Neural cell (in vitro differentiated cells): Measurements from ENCODE around the gene SLC1A3. TPM values are rescaled to one million over a fixed set of nuclear protein-coding genes. Genes with fewer than 3 reads are reported as not detected.

ENCODE experiments used
- H2AFZ ChIP-seq: fragments of 200-600, 300-800 bp; sonication (generic), shearing (Covaris generic); 2 replicates; pipeline ENCODE4 v1.6.0; 2014; ENCODE audit warnings: low read depth, mild to moderate bottlenecking, antibody characterized with exemption, low read length, moderate library complexity
- H3F3A ChIP-seq: fragments of 200-600 bp; shearing (Covaris generic); 2 replicates; pipeline ENCODE4 v1.6.1; 2016; ENCODE audit warnings: mild to moderate bottlenecking, moderate library complexity, mixed read lengths, antibody characterized with exemption, low read length; ENCODE audit not compliant: insufficient read depth, poor library complexity, severe bottlenecking
- H3K27ac ChIP-seq: fragments of 200-600, 300-800 bp; sonication (generic), shearing (Covaris generic); 2 replicates; pipeline ENCODE4 v1.5.1; 2014; ENCODE audit warnings: mild to moderate bottlenecking, low read length, moderate library complexity
- H3K27me3 ChIP-seq: fragments of 300-800, 200-600 bp; sonication (generic), shearing (Covaris generic); 2 replicates; pipeline ENCODE4 v1.6.0; 2014; ENCODE audit warnings: mild to moderate bottlenecking, low read depth, low read length, moderate library complexity; ENCODE audit not compliant: insufficient read depth
- H3K36me3 ChIP-seq: fragments of 300-800, 200-600 bp; sonication (generic), shearing (Covaris generic); 2 replicates; pipeline ENCODE4 v1.5.1; 2014; ENCODE audit warnings: mild to moderate bottlenecking, antibody characterized with exemption, low read length, moderate library complexity; ENCODE audit not compliant: insufficient read depth
- H3K4me2 ChIP-seq: fragments of 300-800, 200-600 bp; sonication (generic), shearing (Covaris generic); 2 replicates; pipeline ENCODE4 v1.6.0; 2014; ENCODE audit warnings: mild to moderate bottlenecking, low read length
- H3K4me3 ChIP-seq: fragments of 300-800, 200-600 bp; sonication (generic), shearing (Covaris generic); 2 replicates; pipeline ENCODE4 v1.5.1; 2014; ENCODE audit warnings: mild to moderate bottlenecking, low read length, moderate library complexity
- H3K79me2 ChIP-seq: fragments of 200-600 bp; shearing (Covaris generic); replicated peaks from 2 replicates; pipeline ENCODE4 v1.6.0; 2014; ENCODE audit warnings: mild to moderate bottlenecking, low read length, moderate library complexity; ENCODE audit not compliant: insufficient read depth
- H3K9ac ChIP-seq: fragments of 300-800, 200-600 bp; sonication (generic), shearing (Covaris generic); 2 replicates; pipeline ENCODE4 v1.6.1; 2016; ENCODE audit warnings: mild to moderate bottlenecking, low read length, mixed read lengths
- H3K9me2 ChIP-seq: fragments of 200-600 bp; shearing (Covaris generic); 2 replicates; pipeline ENCODE4 v1.6.1; 2016; ENCODE audit warnings: mild to moderate bottlenecking, low read length, mixed read lengths; ENCODE audit not compliant: insufficient read depth
- H3K9me3 ChIP-seq: fragments of 200-600, 300-800 bp; sonication (generic), shearing (Covaris generic); 2 replicates; pipeline ENCODE4 v1.6.1; 2016; ENCODE audit warnings: mild to moderate bottlenecking, mixed run types, low read length, moderate library complexity, mixed read lengths
- H4K20me1 ChIP-seq: fragments of 200-600 bp; shearing (Covaris generic); 2 replicates; pipeline ENCODE4 v1.6.1; 2016; ENCODE audit warnings: mild to moderate bottlenecking, mixed run types; ENCODE audit not compliant: insufficient read depth
- CTCF ChIP-seq: fragments of 450-650 bp; IDR thresholded peaks from 2 replicates; pipeline ENCODE4 v1.5.1; 2014; ENCODE audit warnings: antibody characterized with exemption, mild to moderate bottlenecking, moderate library complexity; ENCODE audit not compliant: poor library complexity, severe bottlenecking
- EP300 ChIP-seq: fragments of 450-650 bp; conservative IDR thresholded peaks from 2 replicates; pipeline ENCODE4 v1.6.1; 2014; ENCODE audit warnings: antibody characterized with exemption, mild to moderate bottlenecking, moderate library complexity; ENCODE audit not compliant: poor library complexity, severe bottlenecking
- EZH2 ChIP-seq: fragments of 200-600, 300-800 bp; shearing (Covaris generic), sonication (generic); IDR thresholded peaks from 2 replicates; pipeline ENCODE4 v1.6.1; 2014; ENCODE audit warnings: antibody characterized with exemption, low read length, borderline replicate concordance, mild to moderate bottlenecking; ENCODE audit not compliant: insufficient read depth, poor library complexity, severe bottlenecking
- MXI1 ChIP-seq: fragments of 450-650 bp; conservative IDR thresholded peaks from 2 replicates; pipeline ENCODE4 v1.6.1; 2014; ENCODE audit warnings: antibody characterized with exemption, mild to moderate bottlenecking; ENCODE audit not compliant: poor library complexity, severe bottlenecking
- POLR2AphosphoS5 ChIP-seq: IDR thresholded peaks from 2 replicates; pipeline ENCODE4 v1.6.1; 2012
- RAD21 ChIP-seq: fragments of 450-650 bp; conservative IDR thresholded peaks from 2 replicates; pipeline ENCODE4 v1.6.1; 2014; ENCODE audit warnings: antibody characterized with exemption, mild to moderate bottlenecking, moderate library complexity
- SMC3 ChIP-seq: fragments of 450-650 bp; conservative IDR thresholded peaks from 2 replicates; pipeline ENCODE4 v1.6.1; 2014; ENCODE audit warnings: antibody characterized with exemption, mild to moderate bottlenecking, moderate library complexity; ENCODE audit not compliant: poor library complexity
- TAF1 ChIP-seq: IDR thresholded peaks from 2 replicates; pipeline ENCODE4 v1.6.1; 2012; ENCODE audit warnings: low read depth
- polyA plus RNA-seq: library from polyadenylated mRNA; depleted of rRNA; stranded (reverse); fragments of >200 nt; gene quantifications from 2 replicates; pipeline ENCODE4 v1.2.3, GENCODE V29; 2014
- TF ChIP-seq, protein P1 (sequence below): IDR thresholded peaks from 2 replicates; pipeline ENCODE4 v1.6.1; 2012; ENCODE audit warnings: borderline replicate concordance

Gene SLC1A3
- polyA plus RNA-seq, 1 donor from 2014 or later = 1.9 TPM

DNA sequence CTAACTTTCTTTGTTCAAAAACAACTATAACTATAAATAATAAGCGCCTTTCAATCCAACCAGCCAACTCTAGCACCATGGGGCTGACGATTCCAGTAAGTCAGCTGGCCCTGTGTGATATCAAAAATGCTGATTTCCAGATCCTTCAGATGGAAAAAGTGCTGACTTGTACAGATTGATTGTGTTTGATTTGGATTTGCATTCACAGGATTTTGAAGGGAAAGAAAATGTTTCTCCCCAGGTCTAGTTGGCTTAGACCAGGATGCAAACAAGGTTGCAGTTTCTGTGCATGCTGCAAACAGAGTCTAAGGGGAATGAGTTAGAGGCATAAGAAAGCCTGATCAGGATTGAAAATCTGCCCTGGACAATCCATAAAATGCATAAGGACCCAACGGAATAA lies 68.9 kb downstream of the SLC1A3 start:
- no peak overlapping the region for H3K27ac ChIP-seq
- no peak overlapping the region for H3K9ac ChIP-seq
- no peaks in the 10 kb centered on the region for H3K9me3 ChIP-seq
- H3K4me3 ChIP-seq = no peak overlapping the region
- no peak for TF ChIP-seq SMC3
- TF ChIP-seq MXI1 = no peak
- TF ChIP-seq, protein P1, sequence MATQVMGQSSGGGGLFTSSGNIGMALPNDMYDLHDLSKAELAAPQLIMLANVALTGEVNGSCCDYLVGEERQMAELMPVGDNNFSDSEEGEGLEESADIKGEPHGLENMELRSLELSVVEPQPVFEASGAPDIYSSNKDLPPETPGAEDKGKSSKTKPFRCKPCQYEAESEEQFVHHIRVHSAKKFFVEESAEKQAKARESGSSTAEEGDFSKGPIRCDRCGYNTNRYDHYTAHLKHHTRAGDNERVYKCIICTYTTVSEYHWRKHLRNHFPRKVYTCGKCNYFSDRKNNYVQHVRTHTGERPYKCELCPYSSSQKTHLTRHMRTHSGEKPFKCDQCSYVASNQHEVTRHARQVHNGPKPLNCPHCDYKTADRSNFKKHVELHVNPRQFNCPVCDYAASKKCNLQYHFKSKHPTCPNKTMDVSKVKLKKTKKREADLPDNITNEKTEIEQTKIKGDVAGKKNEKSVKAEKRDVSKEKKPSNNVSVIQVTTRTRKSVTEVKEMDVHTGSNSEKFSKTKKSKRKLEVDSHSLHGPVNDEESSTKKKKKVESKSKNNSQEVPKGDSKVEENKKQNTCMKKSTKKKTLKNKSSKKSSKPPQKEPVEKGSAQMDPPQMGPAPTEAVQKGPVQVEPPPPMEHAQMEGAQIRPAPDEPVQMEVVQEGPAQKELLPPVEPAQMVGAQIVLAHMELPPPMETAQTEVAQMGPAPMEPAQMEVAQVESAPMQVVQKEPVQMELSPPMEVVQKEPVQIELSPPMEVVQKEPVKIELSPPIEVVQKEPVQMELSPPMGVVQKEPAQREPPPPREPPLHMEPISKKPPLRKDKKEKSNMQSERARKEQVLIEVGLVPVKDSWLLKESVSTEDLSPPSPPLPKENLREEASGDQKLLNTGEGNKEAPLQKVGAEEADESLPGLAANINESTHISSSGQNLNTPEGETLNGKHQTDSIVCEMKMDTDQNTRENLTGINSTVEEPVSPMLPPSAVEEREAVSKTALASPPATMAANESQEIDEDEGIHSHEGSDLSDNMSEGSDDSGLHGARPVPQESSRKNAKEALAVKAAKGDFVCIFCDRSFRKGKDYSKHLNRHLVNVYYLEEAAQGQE = no peak
- no peak for TF ChIP-seq EZH2
- TF ChIP-seq TAF1 = no peak
- TF ChIP-seq EP300 = no peak
- no peak for TF ChIP-seq CTCF
- TF ChIP-seq RAD21 = no peak
- no peak for TF ChIP-seq POLR2AphosphoS5
- H3K4me2 ChIP-seq = no peak overlapping the region
- no peaks in the 10 kb centered on the region for H3F3A ChIP-seq
- no peaks in the 10 kb centered on the region for H3K9me2 ChIP-seq
- H2AFZ ChIP-seq = no peak overlapping the region
- no peaks in the 10 kb centered on the region for H3K27me3 ChIP-seq
- no peaks in the 10 kb centered on the region for H3K36me3 ChIP-seq
- no peaks in the 10 kb centered on the region for H3K79me2 ChIP-seq
- H4K20me1 ChIP-seq = no peaks in the 10 kb centered on the region

- H3K9me3 ChIP-seq = no peaks in the 10 kb centered on the region
- no peaks in the 10 kb centered on the region for H3K36me3 ChIP-seq
- no peaks in the 10 kb centered on the region for H3K27me3 ChIP-seq
- H3K4me2 ChIP-seq = no peak overlapping the region
- no peak overlapping the region for H3K9ac ChIP-seq
- no peak overlapping the region for H2AFZ ChIP-seq
- H3K79me2 ChIP-seq = no peaks in the 10 kb centered on the region
- no peak overlapping the region for H3K27ac ChIP-seq
- no peak overlapping the region for H3K4me3 ChIP-seq
- H3K9me2 ChIP-seq = no peaks in the 10 kb centered on the region
- no peaks in the 10 kb centered on the region for H3F3A ChIP-seq
- no peak for TF ChIP-seq CTCF
- TF ChIP-seq POLR2AphosphoS5 = no peak
- no peak for TF ChIP-seq EZH2
- TF ChIP-seq MXI1 = no peak
- TF ChIP-seq TAF1 = no peak
- no peak for TF ChIP-seq SMC3
- no peak for TF ChIP-seq RAD21
- TF ChIP-seq EP300 = no peak
- TF ChIP-seq, protein P1 = no peak
- H4K20me1 ChIP-seq = no peaks in the 10 kb centered on the region
These were observed 73.0 kb downstream of the SLC1A3 start for GRCh38 chr5:36679221-36679989.
